ENCODE data around the gene C1orf226. TPM values are rescaled to one million over a fixed set of nuclear protein-coding genes. Genes with fewer than 3 reads are reported as not detected.

Gene C1orf226
- total RNA-seq, 1 experiment from 2014 or later = 3.1 TPM

GRCh38 chr1:162388615-162389014, 7.1 kb downstream of the C1orf226 start:
- intact Hi-C loops (cut with micrococcal nuclease) = loop anchor here (5.0 kb wide), 1 partner anchor 246 kb away; no protein-coding TSS in a partner anchor
- TF ChIP-seq CTCF (IDR thresholded peaks at IDR 0.05; ENCODE audit: unreplicated experiment) = no peak
- H3K27me3 Mint-ChIP-seq (ENCODE audit: insufficient read depth, unreplicated experiment) = no peaks in the 10 kb centered on the region
- H3K4me1 Mint-ChIP-seq (ENCODE audit: insufficient read depth, unreplicated experiment) = peaks cover 61% of the 10 kb centered on the region
- no peaks in the 10 kb centered on the region for H3K36me3 Mint-ChIP-seq (ENCODE audit: insufficient read depth, unreplicated experiment)
- peak overlapping the region; percentile 83 for H3K27ac Mint-ChIP-seq (ENCODE audit: low read depth, unreplicated experiment)
- H3K9me3 Mint-ChIP-seq (ENCODE audit: unreplicated experiment) = no peaks in the 10 kb centered on the region
- CTCF ChIA-PET = interaction anchor here (0.6 to 8.0 kb wide), 18 partner anchors 8 to 596 kb away, joined by 3 to 171 read pairs (median 10); partner anchors contain the start of genes C1orf226 and SPATA46
- no TSS peak for BruUV-seq (replicated peaks)
- peak; percentile 55 for DNase-seq (ENCODE audit: unreplicated experiment)
- POLR2A ChIA-PET = interaction anchor here (0.6 to 2.7 kb wide), 8 partner anchors 8 to 999 kb away, joined by 3 to 23 read pairs (median 4); partner anchors contain the start of genes C1orf226 and NOS1AP
- H3K4me3 Mint-ChIP-seq (ENCODE audit: unreplicated experiment) = peak overlapping the region; percentile 43

GRCh38 chr1:162389021-162389818, 7.7 kb downstream of the C1orf226 start:
- Mint-ChIP-seq H3K27me3 (ENCODE audit: insufficient read depth, unreplicated experiment) (no peaks in the 10 kb centered on the region), H3K4me3 (ENCODE audit: unreplicated experiment) (peak overlapping the region; percentile 43), H3K36me3 (ENCODE audit: insufficient read depth, unreplicated experiment) (no peaks in the 10 kb centered on the region), H3K4me1 (ENCODE audit: insufficient read depth, unreplicated experiment) (peaks cover 55% of the 10 kb centered on the region), H3K9me3 (ENCODE audit: unreplicated experiment) (no peaks in the 10 kb centered on the region), H3K27ac (ENCODE audit: low read depth, unreplicated experiment) (peak overlapping the region; percentile 83)
- ChIA-PET CTCF (interaction anchor here (0.6 to 8.0 kb wide), 29 partner anchors 8 to 597 kb away, joined by 3 to 171 read pairs (median 5); partner anchors contain the start of genes C1orf226 and SPATA46), POLR2A (interaction anchor here (0.6 to 2.7 kb wide), 11 partner anchors 9 to 999 kb away, joined by 3 to 23 read pairs (median 4); partner anchors contain the start of genes C1orf226 and NOS1AP)
- TSS peak; percentile 75 for BruUV-seq (replicated peaks)
- DNase-seq (ENCODE audit: unreplicated experiment) = peak; percentile 89
- no peak for TF ChIP-seq CTCF (IDR thresholded peaks at IDR 0.05; ENCODE audit: unreplicated experiment)
- intact Hi-C loops (cut with micrococcal nuclease) = loop anchor here (5.0 kb wide), 1 partner anchor 247 kb away; no protein-coding TSS in a partner anchor

- CTCF ChIA-PET = interaction anchor here (0.6 to 8.0 kb wide), 30 partner anchors 9 to 574 kb away, joined by 3 to 171 read pairs (median 6); partner anchors contain the start of genes C1orf226 and SPATA46
- peaks cover 51% of the 10 kb centered on the region for H3K4me1 Mint-ChIP-seq (ENCODE audit: insufficient read depth, unreplicated experiment)
- no peak for TF ChIP-seq CTCF (IDR thresholded peaks at IDR 0.05; ENCODE audit: unreplicated experiment)
- H3K27ac Mint-ChIP-seq (ENCODE audit: low read depth, unreplicated experiment) = peak overlapping the region; percentile 83
- no peak overlapping the region for H3K4me3 Mint-ChIP-seq (ENCODE audit: unreplicated experiment)
- no peaks in the 10 kb centered on the region for H3K9me3 Mint-ChIP-seq (ENCODE audit: unreplicated experiment)
- H3K36me3 Mint-ChIP-seq (ENCODE audit: insufficient read depth, unreplicated experiment) = no peaks in the 10 kb centered on the region
- POLR2A ChIA-PET = interaction anchor here (0.9 to 3.7 kb wide), 7 partner anchors 8 to 334 kb away, joined by 3 to 26 read pairs (median 4); partner anchors contain the start of gene C1orf226
- intact Hi-C loops (cut with micrococcal nuclease) = loop anchor here (5.0 to 10.0 kb wide), 2 partner anchors 248 to 595 kb away; no protein-coding TSS in a partner anchor
- BruUV-seq (replicated peaks) = no TSS peak
- peak; percentile 47 for DNase-seq (ENCODE audit: unreplicated experiment)
- H3K27me3 Mint-ChIP-seq (ENCODE audit: insufficient read depth, unreplicated experiment) = no peaks in the 10 kb centered on the region
Observed at GRCh38 chr1:162389971-162390370, 8.4 kb downstream of the C1orf226 start.
